Measurements from ENCODE around the gene MT1E. TPM values are rescaled to one million over a fixed set of nuclear protein-coding genes. Genes with fewer than 3 reads are reported as not detected.
"Not testable (repeated sequence)": the region's sequence is repeated elsewhere in the genome, so short reads cannot be mapped to it uniquely, and the experiment has no call there.

Gene MT1E
- polyA plus RNA-seq, 1 donor, result 96.6 TPM

DNA sequence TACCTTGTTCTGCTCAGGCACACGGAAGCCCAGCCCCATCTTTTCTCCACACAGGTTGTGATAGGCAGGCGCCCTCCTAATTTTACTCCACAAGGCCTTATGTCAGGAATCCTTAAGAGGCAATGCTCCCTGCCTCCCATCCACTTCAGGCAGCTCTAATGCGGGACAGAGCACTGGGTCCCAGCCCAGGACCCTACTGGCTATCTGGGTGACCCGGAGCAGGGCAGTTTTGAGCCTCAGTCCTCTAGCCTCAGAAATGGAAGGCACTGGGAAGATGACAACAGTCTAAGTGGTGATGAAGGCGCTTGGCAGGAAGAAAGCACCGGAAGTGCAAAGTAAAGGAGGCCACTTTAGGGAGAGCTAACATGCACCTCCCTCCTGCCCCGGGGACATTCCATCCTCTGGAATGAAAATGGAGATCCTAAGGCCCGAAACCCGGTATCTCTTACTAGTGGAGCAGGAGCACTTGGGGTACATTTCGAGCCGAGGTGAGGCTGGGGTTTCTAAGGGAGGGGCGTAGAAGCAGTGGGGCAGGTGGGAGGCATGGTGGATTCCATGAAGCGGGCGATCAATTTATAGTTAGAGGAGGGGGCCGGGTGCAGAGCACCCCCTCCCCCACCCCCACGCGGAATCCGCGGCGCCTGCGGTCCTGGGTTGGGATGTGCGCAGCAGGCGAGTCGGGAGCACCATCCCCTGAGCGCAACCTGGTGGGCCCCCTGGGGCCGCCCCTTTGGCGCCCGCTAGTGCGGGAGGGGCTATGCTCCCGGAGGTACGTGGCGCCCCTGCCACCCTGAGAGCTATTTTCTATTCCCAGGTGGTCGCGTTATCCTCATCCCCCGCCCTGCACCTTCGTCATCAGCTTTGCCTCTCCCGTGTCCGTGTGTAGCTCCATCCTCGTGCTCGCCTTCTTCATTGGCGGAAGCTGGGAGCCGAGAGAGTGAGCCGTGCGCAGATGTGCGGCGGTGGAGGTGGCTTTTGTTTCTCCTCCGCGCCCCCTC, 37.1 kb downstream of the MT1E start:
- no CpG with 5 or more reads among the region's 48 CpGs for WGBS (ENCODE audit: insufficient coverage, low lambda C conversion rate)
- Histone ChIP-seq H3K36me3 (ENCODE audit: control insufficient read depth, insufficient read depth, low read length) (peaks cover 3% of the 10 kb centered on the region), H3K9me3 (ENCODE audit: control insufficient read depth, low read depth, low read length) (no peaks in the 10 kb centered on the region), H3K4me1 (ENCODE audit: control insufficient read depth, insufficient read depth, low read length) (peaks cover 8% of the 10 kb centered on the region), H3K27ac (ENCODE audit: low read length) (no peak overlapping the region), H3K4me3 (ENCODE audit: low read length) (peak overlapping the region; percentile 36), H3K27me3 (ENCODE audit: control insufficient read depth, insufficient read depth, low read length) (peaks cover 52% of the 10 kb centered on the region)
- peak in 1 of 2 donors; percentile 66 for DNase-seq

DNA sequence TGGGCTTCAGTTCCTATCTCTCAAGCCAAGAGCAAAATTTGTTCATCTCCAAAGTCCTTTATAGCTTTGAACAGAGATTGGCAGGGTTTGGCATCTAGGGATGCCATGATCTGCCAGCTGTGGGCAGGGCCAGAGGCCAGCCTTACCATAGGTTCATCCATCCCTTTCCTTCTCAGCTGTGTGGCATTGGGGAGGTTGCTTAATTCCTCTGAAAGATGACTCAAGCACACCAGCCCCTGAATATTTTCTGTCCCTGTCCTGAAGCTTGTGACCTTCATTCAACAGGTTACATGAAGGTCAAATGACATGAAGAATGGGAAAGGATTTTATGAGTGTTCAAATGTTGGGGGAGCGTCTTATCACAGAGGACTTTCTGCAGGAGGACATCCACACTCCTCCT, 38.9 kb downstream of the MT1E start:
- no peak for DNase-seq
- H3K36me3 ChIP-seq (ENCODE audit: control insufficient read depth, insufficient read depth, low read length), result peaks cover 3% of the 10 kb centered on the region
- peaks cover 17% of the 10 kb centered on the region for H3K4me1 ChIP-seq (ENCODE audit: control insufficient read depth, insufficient read depth, low read length)
- no peaks in the 10 kb centered on the region for H3K9me3 ChIP-seq (ENCODE audit: control insufficient read depth, low read depth, low read length)
- WGBS (ENCODE audit: insufficient coverage, low lambda C conversion rate), result no CpG with 5 or more reads among the region's 1 CpG
- H3K27ac ChIP-seq (ENCODE audit: low read length), result no peak overlapping the region
- H3K4me3 ChIP-seq (ENCODE audit: low read length), result no peak overlapping the region
- H3K27me3 ChIP-seq (ENCODE audit: control insufficient read depth, insufficient read depth, low read length), result peaks cover 55% of the 10 kb centered on the region

DNA sequence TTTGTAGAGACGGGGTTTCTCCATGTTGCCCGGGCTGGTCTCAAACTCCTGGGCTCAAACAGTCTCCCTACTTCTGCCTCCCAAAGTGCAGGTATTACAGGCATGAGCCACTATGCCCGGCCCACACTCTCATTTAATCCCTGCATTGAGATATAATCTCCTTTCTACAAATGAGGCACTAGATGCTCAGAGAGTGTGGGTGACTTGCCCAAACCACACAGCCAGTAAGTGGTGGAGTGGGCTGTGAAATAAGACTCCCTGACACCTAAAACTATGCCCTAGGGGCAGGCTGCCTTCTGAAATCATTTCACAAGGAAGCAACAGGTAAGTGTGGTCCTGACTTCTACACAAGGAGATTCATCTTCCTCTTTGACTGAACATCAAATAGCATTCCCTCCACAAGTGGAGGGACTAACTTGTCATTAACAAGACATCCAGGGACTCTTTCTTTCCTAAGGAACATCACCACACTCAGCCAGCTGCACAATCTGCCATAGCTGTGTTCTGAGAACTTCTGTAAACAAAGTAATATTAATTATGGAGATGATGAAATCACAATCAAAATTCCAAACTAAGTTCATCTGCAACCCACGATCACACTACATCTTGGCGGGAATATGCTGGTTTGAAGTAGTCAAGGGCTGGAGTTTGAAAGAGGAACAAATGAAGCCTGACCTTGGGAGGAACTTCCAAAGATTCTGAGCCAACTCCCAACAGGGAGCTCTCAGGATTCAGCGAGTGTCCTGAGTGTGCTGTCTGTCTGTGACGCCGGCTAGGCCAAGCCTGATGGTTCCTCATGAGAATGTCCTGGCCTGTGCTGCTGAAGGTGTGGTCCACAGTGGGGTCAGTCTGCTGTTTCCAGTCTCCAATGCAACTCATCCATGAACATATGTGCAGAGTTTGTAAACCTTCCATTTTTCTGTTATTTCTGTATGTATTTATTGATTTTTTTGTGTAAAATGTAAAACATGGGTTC, 40.0 kb downstream of the MT1E start:
- Histone ChIP-seq H3K4me3 (ENCODE audit: low read length) (peak overlapping the region; percentile 53), H3K4me1 (ENCODE audit: control insufficient read depth, insufficient read depth, low read length) (peaks cover 17% of the 10 kb centered on the region), H3K27me3 (ENCODE audit: control insufficient read depth, insufficient read depth, low read length) (peaks cover 63% of the 10 kb centered on the region)
- H3K36me3 ChIP-seq (ENCODE audit: control insufficient read depth, insufficient read depth, low read length); DNase-seq; H3K9me3 ChIP-seq (ENCODE audit: control insufficient read depth, low read depth, low read length); H3K27ac ChIP-seq (ENCODE audit: low read length): not testable (repeated sequence)
- no CpG with 5 or more reads among the region's 8 CpGs for WGBS (ENCODE audit: insufficient coverage, low lambda C conversion rate)

DNA sequence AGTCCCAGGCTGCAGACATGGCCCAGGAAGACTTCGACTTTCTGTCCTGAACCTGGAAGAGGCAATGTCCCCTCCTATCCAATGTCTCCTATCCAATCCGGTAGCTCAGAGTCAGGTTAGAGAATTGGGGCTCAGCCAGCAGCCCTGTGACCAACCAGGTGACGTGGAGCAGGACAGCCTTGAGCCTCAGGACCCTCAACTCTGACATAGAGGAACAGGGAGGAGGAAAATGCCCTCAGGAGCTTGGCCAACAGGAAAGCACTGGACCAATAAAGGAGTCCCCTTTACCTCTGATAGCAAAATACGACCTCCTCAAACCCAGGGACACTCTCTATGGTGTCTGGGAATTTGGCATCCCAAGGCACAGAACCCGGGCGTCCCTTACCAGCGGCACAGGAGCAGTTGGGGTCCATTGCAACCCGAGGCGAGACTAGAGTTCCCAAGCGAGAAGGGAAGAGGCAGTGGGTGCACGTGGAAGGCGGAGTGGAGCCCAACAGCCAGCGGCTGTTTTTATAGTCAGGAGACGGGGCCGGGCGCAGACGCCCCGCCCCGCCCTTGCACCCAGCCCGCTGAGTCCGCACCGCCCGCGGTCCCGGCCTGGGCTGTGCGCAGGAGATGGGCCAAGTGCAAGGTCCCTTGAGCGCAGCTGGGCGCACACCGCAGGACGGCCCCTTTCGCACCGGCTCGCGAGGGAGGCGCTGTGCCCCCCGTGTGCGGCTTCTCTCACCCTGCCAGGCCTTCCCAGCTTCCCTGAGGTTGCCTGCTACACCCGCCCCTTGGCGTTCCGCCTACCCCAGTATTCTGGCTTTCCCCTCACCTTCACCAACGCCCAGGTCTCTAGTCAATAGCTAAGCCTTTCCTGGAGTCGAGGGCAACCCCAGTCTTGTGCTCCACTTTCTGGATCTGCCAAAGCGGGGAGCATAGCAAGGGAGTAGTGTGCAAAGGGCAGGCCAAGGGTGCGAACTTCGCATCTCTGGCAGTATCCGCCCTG, 42.3 kb downstream of the MT1E start, which contains the start of gene MT1G:
Gene MT1G, minus strand, starts transcription at position 485 of the 991 bp plus-strand sequence. Its CDS starts 72 bp downstream, at position 413.
- peak; percentile 88 to 94 for DNase-seq
- peaks cover 55% of the 10 kb centered on the region for H3K27me3 ChIP-seq (ENCODE audit: control insufficient read depth, insufficient read depth, low read length)
- H3K9me3 ChIP-seq (ENCODE audit: control insufficient read depth, low read depth, low read length), result no peaks in the 10 kb centered on the region
- peak within 1 kb of the TSS; percentile 93 for H3K27ac ChIP-seq (ENCODE audit: low read length)
- H3K4me3 ChIP-seq (ENCODE audit: low read length), result peak within 1 kb of the TSS; percentile 53
- peaks cover 14% of the 10 kb centered on the region for H3K4me1 ChIP-seq (ENCODE audit: control insufficient read depth, insufficient read depth, low read length)
- WGBS (ENCODE audit: insufficient coverage, low lambda C conversion rate), result no CpG with 5 or more reads among the region's 46 CpGs
- H3K36me3 ChIP-seq (ENCODE audit: control insufficient read depth, insufficient read depth, low read length), result peaks cover 3% of the 10 kb centered on the region

DNA sequence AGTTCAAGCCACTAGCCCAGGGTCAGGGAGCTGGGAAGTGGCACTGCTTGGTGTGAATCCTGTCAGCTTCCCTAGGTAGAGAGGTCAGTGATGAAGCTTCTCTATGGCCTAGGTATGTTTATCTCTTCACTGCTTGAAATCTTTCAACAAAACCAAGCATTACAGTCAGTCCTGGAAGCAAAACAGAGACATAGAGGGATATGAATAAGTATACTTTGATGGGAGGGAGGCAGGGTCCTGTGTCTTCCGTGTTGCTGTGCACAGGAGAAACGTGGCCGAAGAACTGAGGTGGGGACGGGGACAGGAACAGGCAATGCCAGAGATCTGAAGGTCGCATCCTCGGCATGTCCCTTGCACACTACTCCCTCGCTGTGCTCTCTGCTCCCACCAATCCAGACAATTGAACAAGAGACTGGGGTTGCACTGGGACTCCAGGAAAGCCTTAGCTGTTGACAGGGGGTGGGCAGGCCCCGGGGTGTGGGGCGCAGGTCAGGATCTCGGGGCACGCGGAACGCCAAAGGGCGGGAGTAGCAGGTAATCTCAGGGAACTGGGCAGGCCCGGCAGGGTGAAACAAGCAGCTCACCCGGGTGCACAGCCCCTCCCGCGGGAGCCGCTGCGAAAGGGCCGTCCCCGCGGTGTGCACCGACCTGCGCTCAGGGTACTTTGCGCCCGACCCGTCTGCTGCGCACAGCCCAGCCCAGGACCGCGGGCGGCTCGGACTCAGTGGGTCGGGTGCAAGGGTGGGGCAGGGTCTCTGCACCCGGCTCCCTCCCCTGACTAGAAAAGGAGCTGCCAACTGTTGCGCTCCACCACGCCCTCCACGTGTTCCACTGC, 43.6 kb downstream of the MT1E start, which contains the start of gene MT1H:
Gene MT1H, plus strand, starts transcription at position 810 of the 835 bp plus-strand sequence. CDS start 71 bp downstream, outside the sequence.
- H3K27ac ChIP-seq (ENCODE audit: low read length), result peak within 1 kb of the TSS; percentile 93
- peak within 1 kb of the TSS; percentile 50 for H3K4me3 ChIP-seq (ENCODE audit: low read length)
- peak; percentile 88 to 90 for DNase-seq
- H3K9me3 ChIP-seq (ENCODE audit: control insufficient read depth, low read depth, low read length), result no peaks in the 10 kb centered on the region
- peaks cover 50% of the 10 kb centered on the region for H3K27me3 ChIP-seq (ENCODE audit: control insufficient read depth, insufficient read depth, low read length)
- peaks cover 3% of the 10 kb centered on the region for H3K36me3 ChIP-seq (ENCODE audit: control insufficient read depth, insufficient read depth, low read length)
- H3K4me1 ChIP-seq (ENCODE audit: control insufficient read depth, insufficient read depth, low read length), result peaks cover 14% of the 10 kb centered on the region
- whole genome bisulfite sequencing (ENCODE audit: insufficient coverage, low lambda C conversion rate), result no CpG with 5 or more reads among the region's 38 CpGs

DNA sequence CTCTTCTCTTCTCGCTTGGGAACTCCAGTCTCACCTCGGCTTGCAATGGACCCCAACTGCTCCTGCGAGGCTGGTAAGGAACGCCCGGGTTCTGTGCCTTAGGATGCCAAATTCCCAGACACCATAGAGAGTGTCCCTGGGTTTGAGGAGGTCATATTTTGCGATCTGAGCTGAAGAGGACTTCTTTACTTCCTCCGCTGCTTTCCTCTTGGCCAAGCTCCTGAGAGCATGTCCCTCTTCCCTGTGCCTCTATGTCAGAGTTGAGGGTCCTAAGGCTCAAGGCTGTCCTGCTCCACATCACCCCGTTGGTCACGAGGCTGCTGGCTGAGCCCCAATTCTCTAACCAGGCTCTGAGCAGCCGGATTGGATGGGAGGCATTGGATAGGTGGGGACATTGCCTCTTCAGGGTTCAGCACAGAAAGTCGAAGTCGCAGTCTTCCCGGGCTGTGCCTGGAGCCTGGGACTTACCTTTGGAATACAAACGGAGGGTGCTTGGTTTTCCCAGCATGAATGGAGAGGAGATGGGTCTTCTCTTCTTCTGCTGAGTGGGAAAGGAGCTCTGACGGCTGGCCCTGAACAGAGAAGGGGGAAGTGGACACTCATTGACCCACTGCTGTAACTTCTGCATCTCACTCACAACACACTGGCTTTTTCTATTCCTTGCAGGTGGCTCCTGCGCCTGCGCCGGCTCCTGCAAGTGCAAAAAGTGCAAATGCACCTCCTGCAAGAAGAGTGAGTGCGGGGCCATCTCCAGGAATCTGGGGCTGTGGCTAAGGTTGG, 44.4 kb downstream of the MT1E start:
- H3K9me3 ChIP-seq (ENCODE audit: control insufficient read depth, low read depth, low read length), result no peaks in the 10 kb centered on the region
- H3K4me1 ChIP-seq (ENCODE audit: control insufficient read depth, insufficient read depth, low read length), result peaks cover 14% of the 10 kb centered on the region
- WGBS (ENCODE audit: insufficient coverage, low lambda C conversion rate), result 20% methylated on average over 1 of the region's 19 CpGs
- peak in 1 of 2 donors; percentile 59 for DNase-seq
- H3K27me3 ChIP-seq (ENCODE audit: control insufficient read depth, insufficient read depth, low read length), result peaks cover 45% of the 10 kb centered on the region
- peak overlapping the region; percentile 50 for H3K4me3 ChIP-seq (ENCODE audit: low read length)
- H3K27ac ChIP-seq (ENCODE audit: low read length), result peak overlapping the region; percentile 93
- H3K36me3 ChIP-seq (ENCODE audit: control insufficient read depth, insufficient read depth, low read length), result peaks cover 3% of the 10 kb centered on the region

DNA sequence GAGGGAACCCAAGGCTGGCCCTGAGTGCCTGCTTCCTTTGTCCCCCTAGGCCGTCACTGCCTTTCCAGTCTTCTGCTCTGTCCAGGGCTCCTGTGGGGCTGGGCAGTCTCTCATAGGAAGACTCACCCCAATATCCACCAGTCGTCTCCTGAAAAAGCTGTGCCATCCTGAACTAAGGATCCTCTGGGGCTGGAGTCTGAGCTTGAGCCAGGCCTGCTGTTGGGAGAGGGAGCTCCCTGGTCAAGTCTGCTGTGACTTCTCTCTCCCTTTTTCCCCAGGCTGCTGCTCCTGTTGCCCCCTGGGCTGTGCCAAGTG, 45.0 kb downstream of the MT1E start:
- no CpG with 5 or more reads among the region's 2 CpGs for WGBS (ENCODE audit: insufficient coverage, low lambda C conversion rate)
- no peak for DNase-seq
- H3K9me3 ChIP-seq (ENCODE audit: control insufficient read depth, low read depth, low read length), result no peaks in the 10 kb centered on the region
- H3K4me1 ChIP-seq (ENCODE audit: control insufficient read depth, insufficient read depth, low read length), result peaks cover 14% of the 10 kb centered on the region
- H3K36me3 ChIP-seq (ENCODE audit: control insufficient read depth, insufficient read depth, low read length), result peaks cover 3% of the 10 kb centered on the region
- peaks cover 50% of the 10 kb centered on the region for H3K27me3 ChIP-seq (ENCODE audit: control insufficient read depth, insufficient read depth, low read length)
- H3K27ac ChIP-seq (ENCODE audit: low read length), result peak overlapping the region; percentile 93
- peak overlapping the region; percentile 50 for H3K4me3 ChIP-seq (ENCODE audit: low read length)

DNA sequence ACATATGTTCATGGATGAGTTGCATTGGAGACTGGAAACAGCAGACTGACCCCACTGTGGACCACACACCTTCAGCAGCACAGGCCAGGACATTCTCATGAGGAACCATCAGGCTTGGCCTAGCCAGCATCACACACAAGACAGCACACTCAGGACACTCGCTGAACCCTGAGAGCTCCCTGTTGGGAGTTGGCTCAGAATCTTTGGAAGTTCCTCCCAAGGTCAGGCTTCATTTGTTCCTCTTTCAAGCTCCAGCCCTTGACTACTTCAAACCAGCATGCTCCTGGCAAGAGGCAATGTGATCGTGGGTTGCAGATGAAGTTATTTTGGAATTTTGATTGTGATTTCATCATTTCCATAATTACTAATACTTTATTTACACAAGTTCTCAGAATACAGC, 46.1 kb downstream of the MT1E start:
- H3K4me3 ChIP-seq (ENCODE audit: low read length); H3K27ac ChIP-seq (ENCODE audit: low read length); DNase-seq; H3K9me3 ChIP-seq (ENCODE audit: control insufficient read depth, low read depth, low read length); H3K36me3 ChIP-seq (ENCODE audit: control insufficient read depth, insufficient read depth, low read length): not testable (repeated sequence)
- Histone ChIP-seq H3K4me1 (ENCODE audit: control insufficient read depth, insufficient read depth, low read length) (peaks cover 14% of the 10 kb centered on the region), H3K27me3 (ENCODE audit: control insufficient read depth, insufficient read depth, low read length) (peaks cover 58% of the 10 kb centered on the region)
- no CpG with 5 or more reads among the region's 2 CpGs for WGBS (ENCODE audit: insufficient coverage, low lambda C conversion rate)
